ENCODE results near the gene EPN2.
"Not testable (repeated sequence)": the region's sequence is repeated elsewhere in the genome, so short reads cannot be mapped to it uniquely, and the experiment has no call there.

GRCh38 chr17:19187883-19188869 lies 49.0 kb upstream of the EPN2 start:
- not testable (repeated sequence) for TF ChIP-seq CTCF (IDR thresholded peaks at IDR 0.05 in 4 of 5, conservative IDR thresholded peaks at IDR 0.05 in 1 of 5); POLR2A (IDR thresholded peaks at IDR 0.05)
